GM23338 (cell line): Measurements from ENCODE around the gene BCR. TPM values are rescaled to one million over a fixed set of nuclear protein-coding genes. Genes with fewer than 3 reads are reported as not detected.

Experiments
- ATAC-seq: fragments of 200-7000 bp; cut with Tn5 transposase; 3 replicates; pipeline ENCODE4 v1.9.1; 2020
- DNase-seq: peaks from one replicate; pipeline ENCODE4 v3.0.0-alpha.2; 2015; ENCODE audit warnings: low spot score
- H2AFZ ChIP-seq: fragments of 200-600 bp; sonication (generic); 2 replicates; pipeline ENCODE4 v1.8.0; 2016; ENCODE audit warnings: antibody characterized with exemption, mild to moderate bottlenecking, moderate library complexity
- H3F3A ChIP-seq: fragments of 200-600 bp; sonication (generic); replicated peaks from 2 replicates; pipeline ENCODE4 v1.8.0; 2017; ENCODE audit warnings: antibody characterized with exemption, mixed run types, low read depth
- H3K27ac ChIP-seq: fragments of 200-600 bp; sonication (generic); 2 replicates; pipeline ENCODE4 v1.6.1; 2016; ENCODE audit warnings: low read depth
- H3K27me3 ChIP-seq: fragments of 200-600 bp; sonication (generic); 2 replicates; pipeline ENCODE4 v1.8.0; 2016; ENCODE audit warnings: mild to moderate bottlenecking, mixed run types, moderate library complexity; ENCODE audit not compliant: insufficient read depth
- H3K36me3 ChIP-seq: fragments of 200-600 bp; sonication (generic); 2 replicates; pipeline ENCODE4 v1.8.0; 2016; ENCODE audit warnings: mild to moderate bottlenecking; ENCODE audit not compliant: insufficient read depth
- H3K4me1 ChIP-seq: fragments of 200-600 bp; sonication (generic); 2 replicates; pipeline ENCODE4 v1.8.0; 2016; ENCODE audit warnings: mild to moderate bottlenecking, moderate library complexity; ENCODE audit not compliant: insufficient read depth
- H3K4me2 ChIP-seq: fragments of 200-600 bp; sonication (generic); 2 replicates; pipeline ENCODE4 v1.7.1; 2017; ENCODE audit warnings: mixed run types
- H3K4me3 ChIP-seq: fragments of 200-600 bp; sonication (generic); 2 replicates; pipeline ENCODE4 v1.6.1; 2016; ENCODE audit warnings: mixed run types
- H3K79me2 ChIP-seq: fragments of 200-600 bp; sonication (generic); replicated peaks from 2 replicates; pipeline ENCODE4 v1.8.0; 2017; ENCODE audit warnings: mild to moderate bottlenecking; ENCODE audit not compliant: insufficient read depth
- H3K9me2 ChIP-seq: fragments of 200-600 bp; sonication (generic); 2 replicates; pipeline ENCODE4 v1.8.0; 2017; ENCODE audit not compliant: insufficient read depth
- H4K20me1 ChIP-seq: fragments of 200-600 bp; sonication (generic); replicated peaks from 2 replicates; pipeline ENCODE4 v1.8.0; 2017; ENCODE audit warnings: mild to moderate bottlenecking; ENCODE audit not compliant: insufficient read depth
- H3K27ac Mint-ChIP-seq: 2 replicates; pipeline ENCODE4 v1.8.0; 2020; ENCODE audit warnings: inconsistent platforms, mild to moderate bottlenecking, moderate library complexity, mixed read lengths
- H3K27me3 Mint-ChIP-seq: 3 replicates; pipeline ENCODE4 v1.8.0; 2022; ENCODE audit warnings: low read depth, mild to moderate bottlenecking, moderate library complexity, mixed read lengths, inconsistent platforms; ENCODE audit not compliant: insufficient read depth, poor library complexity
- H3K36me3 Mint-ChIP-seq: 3 replicates; pipeline ENCODE4 v1.8.0; 2021; ENCODE audit warnings: low read depth, mild to moderate bottlenecking, inconsistent platforms, moderate library complexity, mixed read lengths
- H3K4me1 Mint-ChIP-seq: 3 replicates; pipeline ENCODE4 v1.8.0; 2020; ENCODE audit warnings: mild to moderate bottlenecking, inconsistent platforms, mixed read lengths
- H3K4me3 Mint-ChIP-seq: 3 replicates; pipeline ENCODE4 v1.8.0; 2021; ENCODE audit warnings: moderate library complexity, mild to moderate bottlenecking, inconsistent platforms, mixed read lengths
- H3K9me3 Mint-ChIP-seq: 3 replicates; pipeline ENCODE4 v1.8.0; 2020; ENCODE audit warnings: moderate library complexity, mild to moderate bottlenecking, inconsistent platforms, mixed read lengths
- EZH2 ChIP-seq: fragments of 200-600 bp; sonication (generic); IDR thresholded peaks from one replicate; pipeline ENCODE4 v1.8.0; 2017; ENCODE audit warnings: antibody characterized with exemption, mild to moderate bottlenecking, low read depth; ENCODE audit not compliant: unreplicated experiment
- EZH2phosphoT487 ChIP-seq: fragments of 200-600 bp; sonication (generic); IDR thresholded peaks from one replicate; pipeline ENCODE4 v1.8.1; 2018; ENCODE audit warnings: antibody characterized with exemption; ENCODE audit not compliant: unreplicated experiment
- JUNB ChIP-seq: IDR thresholded peaks from one replicate; pipeline ENCODE4 v1.6.1; 2016; ENCODE audit warnings: antibody characterized with exemption; ENCODE audit not compliant: unreplicated experiment
- NANOG ChIP-seq: IDR thresholded peaks from 2 replicates; pipeline ENCODE4 v1.6.1; 2016; ENCODE audit warnings: antibody characterized with exemption, borderline replicate concordance
- POLR2AphosphoS5 ChIP-seq: IDR thresholded peaks from 2 replicates; pipeline ENCODE4 v1.6.1; 2016; ENCODE audit warnings: antibody characterized with exemption, low read depth
- ZNF114 ChIP-seq: fragments of 250-450 bp; sonication (Bioruptor Pico); IDR thresholded peaks from 2 replicates; pipeline ENCODE4 v1.5.0; 2020; ENCODE audit warnings: mild to moderate bottlenecking, moderate library complexity
- ZNF331 ChIP-seq: fragments of 250-450 bp; sonication (Bioruptor Pico); IDR thresholded peaks from 2 replicates; pipeline ENCODE4 v1.5.0; 2020; ENCODE audit warnings: low read depth, mild to moderate bottlenecking, moderate library complexity
- polyA plus RNA-seq: library from polyadenylated mRNA; unstranded; fragments of >200 nt; fragmentation: Nextera tagmentation; extraction: Ambion mirVana; gene quantifications from 2 replicates; pipeline ENCODE4 v1.2.1, GENCODE V29; 2016
- total RNA-seq: library from RNA; depleted of rRNA; stranded (reverse); fragments of >200 nt; shearing (Covaris generic); gene quantifications from 2 replicates; pipeline ENCODE4 v1.2.3, GENCODE V29; 2014
- TF ChIP-seq, protein P1 (sequence below), 2 experiments: fragments of 200-600 bp in 1 of 2; sonication (generic) in 1 of 2; conservative IDR thresholded peaks; 2 replicates each; pipeline versions ENCODE4 v1.5.1 to v1.6.1; 2016 to 2017; ENCODE audit warnings: antibody characterized with exemption in 2 of 2, low read depth in 2 of 2, mild to moderate bottlenecking in 2 of 2, moderate library complexity in 1 of 2
- TF ChIP-seq, protein P2 (sequence below): IDR thresholded peaks from one replicate; pipeline ENCODE4 v1.6.1; 2018; ENCODE audit warnings: antibody characterized with exemption; ENCODE audit not compliant: unreplicated experiment
- TF ChIP-seq, protein P3 (sequence below): fragments of 250-450 bp; sonication (Bioruptor Pico); IDR thresholded peaks from 2 replicates; pipeline ENCODE4 v1.5.0; 2020; ENCODE audit warnings: mild to moderate bottlenecking, moderate library complexity

BCR gene
- total and polyA plus RNA-seq, 2 experiments from 2014 or later = 17.7 to 121 TPM

DNA sequence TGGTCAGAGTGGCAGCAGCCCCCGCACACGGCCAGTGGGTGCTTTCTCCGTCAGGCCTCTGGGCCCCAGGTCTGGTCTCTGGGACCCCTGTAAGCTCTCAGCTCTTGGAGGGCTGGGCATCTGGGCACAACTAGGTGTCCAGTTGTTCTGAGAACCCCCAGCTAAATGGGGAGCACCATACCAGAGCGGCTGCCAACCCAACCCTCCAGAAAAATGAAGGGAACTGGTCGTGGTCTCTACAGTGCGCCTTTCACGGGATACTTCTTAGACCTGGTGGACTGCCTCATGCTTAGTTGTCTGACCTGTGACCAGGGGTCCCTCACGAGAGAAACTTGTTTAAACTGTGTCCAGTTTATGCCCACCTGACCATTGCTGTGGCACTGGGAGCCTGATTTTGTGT is 104.9 kb downstream of the BCR start:
- no peaks in the 10 kb centered on the region for H3K4me1 ChIP-seq
- no peak for DNase-seq
- H3K4me1 Mint-ChIP-seq = 0 out of 3 replicates have a peak, but pooled peaks cover 4% of the 10 kb centered on the region
- H3K27ac ChIP-seq = no peak overlapping the region
- H3K36me3 Mint-ChIP-seq = peaks cover 48% of the 10 kb centered on the region
- ATAC-seq = no peak
- H3K27me3 ChIP-seq = no peaks in the 10 kb centered on the region
- H3K36me3 ChIP-seq = peaks cover 7% of the 10 kb centered on the region
- no peak overlapping the region for H2AFZ ChIP-seq
- no peak overlapping the region for H3K4me3 Mint-ChIP-seq
- peaks cover 6% of the 10 kb centered on the region; the same call in 1 of the 2 replicates for H4K20me1 ChIP-seq
- H3K27ac Mint-ChIP-seq = no peak overlapping the region
- no peak overlapping the region for H3K4me2 ChIP-seq
- TF ChIP-seq EZH2phosphoT487 (no peak), POLR2AphosphoS5 (no peak)
- TF ChIP-seq, protein P1, sequence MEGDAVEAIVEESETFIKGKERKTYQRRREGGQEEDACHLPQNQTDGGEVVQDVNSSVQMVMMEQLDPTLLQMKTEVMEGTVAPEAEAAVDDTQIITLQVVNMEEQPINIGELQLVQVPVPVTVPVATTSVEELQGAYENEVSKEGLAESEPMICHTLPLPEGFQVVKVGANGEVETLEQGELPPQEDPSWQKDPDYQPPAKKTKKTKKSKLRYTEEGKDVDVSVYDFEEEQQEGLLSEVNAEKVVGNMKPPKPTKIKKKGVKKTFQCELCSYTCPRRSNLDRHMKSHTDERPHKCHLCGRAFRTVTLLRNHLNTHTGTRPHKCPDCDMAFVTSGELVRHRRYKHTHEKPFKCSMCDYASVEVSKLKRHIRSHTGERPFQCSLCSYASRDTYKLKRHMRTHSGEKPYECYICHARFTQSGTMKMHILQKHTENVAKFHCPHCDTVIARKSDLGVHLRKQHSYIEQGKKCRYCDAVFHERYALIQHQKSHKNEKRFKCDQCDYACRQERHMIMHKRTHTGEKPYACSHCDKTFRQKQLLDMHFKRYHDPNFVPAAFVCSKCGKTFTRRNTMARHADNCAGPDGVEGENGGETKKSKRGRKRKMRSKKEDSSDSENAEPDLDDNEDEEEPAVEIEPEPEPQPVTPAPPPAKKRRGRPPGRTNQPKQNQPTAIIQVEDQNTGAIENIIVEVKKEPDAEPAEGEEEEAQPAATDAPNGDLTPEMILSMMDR (conservative IDR thresholded peaks at IDR 0.05; ENCODE audit: low read depth in 2 of 2) = no peak
- no peaks in the 10 kb centered on the region; the same call in 2 of the 3 replicates for H3K9me3 Mint-ChIP-seq
- peaks cover 23% of the 10 kb centered on the region for H3K27me3 Mint-ChIP-seq
- H3F3A ChIP-seq = 0 out of 2 replicates have a peak, but pooled peaks cover 3% of the 10 kb centered on the region
- H3K9me2 ChIP-seq = no peaks in the 10 kb centered on the region
- H3K79me2 ChIP-seq = no peaks in the 10 kb centered on the region
- no peak overlapping the region for H3K4me3 ChIP-seq

DNA sequence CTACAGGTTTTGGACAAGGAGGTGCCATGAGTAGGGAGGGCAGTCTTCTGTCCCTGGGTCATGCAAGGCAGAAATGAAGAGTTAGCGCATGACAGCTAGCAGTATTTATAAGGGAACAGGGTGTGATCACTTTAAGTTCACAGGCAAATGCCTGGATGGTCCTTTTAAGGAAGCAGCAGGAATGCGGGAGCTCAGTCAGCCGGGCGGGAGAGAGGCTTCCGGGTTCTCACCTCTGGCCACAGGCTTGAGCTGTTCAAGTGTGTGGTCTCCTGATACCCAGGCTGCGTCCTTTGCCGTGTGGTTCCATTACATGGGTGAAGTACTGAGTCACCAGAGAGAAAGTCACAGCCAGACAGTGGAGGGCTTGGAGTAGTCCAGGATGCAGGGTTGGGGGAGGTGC is 105.4 kb downstream of the BCR start:
- Mint-ChIP-seq H3K4me3 (no peak overlapping the region), H3K27me3 (peaks cover 25% of the 10 kb centered on the region), H3K36me3 (peaks cover 49% of the 10 kb centered on the region), H3K27ac (no peak overlapping the region), H3K4me1 (0 out of 3 replicates have a peak, but pooled peaks cover 2% of the 10 kb centered on the region), H3K9me3 (no peaks in the 10 kb centered on the region; the same call in 2 of the 3 replicates)
- Histone ChIP-seq H3K79me2 (no peaks in the 10 kb centered on the region), H3F3A (0 out of 2 replicates have a peak, but pooled peaks cover 3% of the 10 kb centered on the region), H3K4me1 (no peaks in the 10 kb centered on the region), H3K36me3 (peaks cover 9% of the 10 kb centered on the region), H3K9me2 (no peaks in the 10 kb centered on the region), H3K4me3 (no peak overlapping the region), H4K20me1 (peaks cover 6% of the 10 kb centered on the region; the same call in 1 of the 2 replicates), H2AFZ (no peak overlapping the region), H3K4me2 (no peak overlapping the region), H3K27me3 (no peaks in the 10 kb centered on the region), H3K27ac (no peak overlapping the region)
- no peak for ATAC-seq
- no peak for DNase-seq
- TF ChIP-seq NANOG = no peak
- TF ChIP-seq, protein P2, sequence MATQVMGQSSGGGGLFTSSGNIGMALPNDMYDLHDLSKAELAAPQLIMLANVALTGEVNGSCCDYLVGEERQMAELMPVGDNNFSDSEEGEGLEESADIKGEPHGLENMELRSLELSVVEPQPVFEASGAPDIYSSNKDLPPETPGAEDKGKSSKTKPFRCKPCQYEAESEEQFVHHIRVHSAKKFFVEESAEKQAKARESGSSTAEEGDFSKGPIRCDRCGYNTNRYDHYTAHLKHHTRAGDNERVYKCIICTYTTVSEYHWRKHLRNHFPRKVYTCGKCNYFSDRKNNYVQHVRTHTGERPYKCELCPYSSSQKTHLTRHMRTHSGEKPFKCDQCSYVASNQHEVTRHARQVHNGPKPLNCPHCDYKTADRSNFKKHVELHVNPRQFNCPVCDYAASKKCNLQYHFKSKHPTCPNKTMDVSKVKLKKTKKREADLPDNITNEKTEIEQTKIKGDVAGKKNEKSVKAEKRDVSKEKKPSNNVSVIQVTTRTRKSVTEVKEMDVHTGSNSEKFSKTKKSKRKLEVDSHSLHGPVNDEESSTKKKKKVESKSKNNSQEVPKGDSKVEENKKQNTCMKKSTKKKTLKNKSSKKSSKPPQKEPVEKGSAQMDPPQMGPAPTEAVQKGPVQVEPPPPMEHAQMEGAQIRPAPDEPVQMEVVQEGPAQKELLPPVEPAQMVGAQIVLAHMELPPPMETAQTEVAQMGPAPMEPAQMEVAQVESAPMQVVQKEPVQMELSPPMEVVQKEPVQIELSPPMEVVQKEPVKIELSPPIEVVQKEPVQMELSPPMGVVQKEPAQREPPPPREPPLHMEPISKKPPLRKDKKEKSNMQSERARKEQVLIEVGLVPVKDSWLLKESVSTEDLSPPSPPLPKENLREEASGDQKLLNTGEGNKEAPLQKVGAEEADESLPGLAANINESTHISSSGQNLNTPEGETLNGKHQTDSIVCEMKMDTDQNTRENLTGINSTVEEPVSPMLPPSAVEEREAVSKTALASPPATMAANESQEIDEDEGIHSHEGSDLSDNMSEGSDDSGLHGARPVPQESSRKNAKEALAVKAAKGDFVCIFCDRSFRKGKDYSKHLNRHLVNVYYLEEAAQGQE = no peak
- no peak for TF ChIP-seq ZNF331
- TF ChIP-seq EZH2phosphoT487 = no peak
- no peak for TF ChIP-seq EZH2
- TF ChIP-seq ZNF114 = no peak
- no peak for TF ChIP-seq POLR2AphosphoS5
- TF ChIP-seq, protein P3, sequence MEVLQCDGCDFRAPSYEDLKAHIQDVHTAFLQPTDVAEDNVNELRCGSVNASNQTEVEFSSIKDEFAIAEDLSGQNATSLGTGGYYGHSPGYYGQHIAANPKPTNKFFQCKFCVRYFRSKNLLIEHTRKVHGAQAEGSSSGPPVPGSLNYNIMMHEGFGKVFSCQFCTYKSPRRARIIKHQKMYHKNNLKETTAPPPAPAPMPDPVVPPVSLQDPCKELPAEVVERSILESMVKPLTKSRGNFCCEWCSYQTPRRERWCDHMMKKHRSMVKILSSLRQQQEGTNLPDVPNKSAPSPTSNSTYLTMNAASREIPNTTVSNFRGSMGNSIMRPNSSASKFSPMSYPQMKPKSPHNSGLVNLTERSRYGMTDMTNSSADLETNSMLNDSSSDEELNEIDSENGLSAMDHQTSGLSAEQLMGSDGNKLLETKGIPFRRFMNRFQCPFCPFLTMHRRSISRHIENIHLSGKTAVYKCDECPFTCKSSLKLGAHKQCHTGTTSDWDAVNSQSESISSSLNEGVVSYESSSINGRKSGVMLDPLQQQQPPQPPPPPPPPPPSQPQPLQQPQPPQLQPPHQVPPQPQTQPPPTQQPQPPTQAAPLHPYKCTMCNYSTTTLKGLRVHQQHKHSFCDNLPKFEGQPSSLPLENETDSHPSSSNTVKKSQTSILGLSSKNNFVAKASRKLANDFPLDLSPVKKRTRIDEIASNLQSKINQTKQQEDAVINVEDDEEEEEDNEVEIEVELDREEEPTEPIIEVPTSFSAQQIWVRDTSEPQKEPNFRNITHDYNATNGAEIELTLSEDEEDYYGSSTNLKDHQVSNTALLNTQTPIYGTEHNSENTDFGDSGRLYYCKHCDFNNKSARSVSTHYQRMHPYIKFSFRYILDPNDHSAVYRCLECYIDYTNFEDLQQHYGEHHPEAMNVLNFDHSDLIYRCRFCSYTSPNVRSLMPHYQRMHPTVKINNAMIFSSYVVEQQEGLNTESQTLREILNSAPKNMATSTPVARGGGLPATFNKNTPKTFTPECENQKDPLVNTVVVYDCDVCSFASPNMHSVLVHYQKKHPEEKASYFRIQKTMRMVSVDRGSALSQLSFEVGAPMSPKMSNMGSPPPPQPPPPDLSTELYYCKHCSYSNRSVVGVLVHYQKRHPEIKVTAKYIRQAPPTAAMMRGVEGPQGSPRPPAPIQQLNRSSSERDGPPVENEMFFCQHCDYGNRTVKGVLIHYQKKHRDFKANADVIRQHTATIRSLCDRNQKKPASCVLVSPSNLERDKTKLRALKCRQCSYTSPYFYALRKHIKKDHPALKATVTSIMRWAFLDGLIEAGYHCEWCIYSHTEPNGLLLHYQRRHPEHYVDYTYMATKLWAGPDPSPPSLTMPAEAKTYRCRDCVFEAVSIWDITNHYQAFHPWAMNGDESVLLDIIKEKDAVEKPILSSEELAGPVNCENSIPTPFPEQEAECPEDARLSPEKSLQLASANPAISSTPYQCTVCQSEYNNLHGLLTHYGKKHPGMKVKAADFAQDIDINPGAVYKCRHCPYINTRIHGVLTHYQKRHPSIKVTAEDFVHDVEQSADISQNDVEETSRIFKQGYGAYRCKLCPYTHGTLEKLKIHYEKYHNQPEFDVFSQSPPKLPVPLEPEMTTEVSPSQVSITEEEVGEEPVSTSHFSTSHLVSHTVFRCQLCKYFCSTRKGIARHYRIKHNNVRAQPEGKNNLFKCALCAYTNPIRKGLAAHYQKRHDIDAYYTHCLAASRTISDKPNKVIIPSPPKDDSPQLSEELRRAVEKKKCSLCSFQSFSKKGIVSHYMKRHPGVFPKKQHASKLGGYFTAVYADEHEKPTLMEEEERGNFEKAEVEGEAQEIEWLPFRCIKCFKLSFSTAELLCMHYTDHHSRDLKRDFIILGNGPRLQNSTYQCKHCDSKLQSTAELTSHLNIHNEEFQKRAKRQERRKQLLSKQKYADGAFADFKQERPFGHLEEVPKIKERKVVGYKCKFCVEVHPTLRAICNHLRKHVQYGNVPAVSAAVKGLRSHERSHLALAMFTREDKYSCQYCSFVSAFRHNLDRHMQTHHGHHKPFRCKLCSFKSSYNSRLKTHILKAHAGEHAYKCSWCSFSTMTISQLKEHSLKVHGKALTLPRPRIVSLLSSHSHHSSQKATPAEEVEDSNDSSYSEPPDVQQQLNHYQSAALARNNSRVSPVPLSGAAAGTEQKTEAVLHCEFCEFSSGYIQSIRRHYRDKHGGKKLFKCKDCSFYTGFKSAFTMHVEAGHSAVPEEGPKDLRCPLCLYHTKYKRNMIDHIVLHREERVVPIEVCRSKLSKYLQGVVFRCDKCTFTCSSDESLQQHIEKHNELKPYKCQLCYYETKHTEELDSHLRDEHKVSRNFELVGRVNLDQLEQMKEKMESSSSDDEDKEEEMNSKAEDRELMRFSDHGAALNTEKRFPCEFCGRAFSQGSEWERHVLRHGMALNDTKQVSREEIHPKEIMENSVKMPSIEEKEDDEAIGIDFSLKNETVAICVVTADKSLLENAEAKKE (CRISPR knock-in tag) = no peak
- TF ChIP-seq JUNB = no peak
